ENCODE measurements around the gene RHEB. TPM values are rescaled to one million over a fixed set of nuclear protein-coding genes. Genes with fewer than 3 reads are reported as not detected.

Gene RHEB
- polyA plus RNA-seq, 1 of the 3 experiments (the other 2 are of a cell fraction), result 87.3 TPM

DNA sequence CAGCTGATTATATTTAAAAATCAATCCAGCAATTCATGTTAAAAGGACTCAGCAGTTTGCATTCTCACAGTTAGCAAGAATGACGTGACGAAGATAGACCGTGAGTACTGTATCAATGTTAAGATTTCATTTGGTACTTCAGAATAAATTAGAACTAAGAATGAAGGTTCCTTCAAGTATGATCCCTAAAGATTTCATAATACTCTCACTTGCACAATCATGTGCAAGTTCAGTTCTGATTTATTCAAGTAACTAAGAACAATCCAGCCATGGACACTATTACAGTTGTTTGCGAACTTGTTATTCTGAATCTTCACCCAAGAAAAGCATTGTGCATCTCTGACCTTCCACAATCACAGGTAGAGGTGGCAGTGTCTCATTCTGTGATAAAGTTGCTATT is 7.7 kb downstream of the RHEB start:
- no peaks in the 10 kb centered on the region for H3K36me3 ChIP-seq (replicated peaks in 1 of 2; ENCODE audit: control insufficient read depth in 1 of 2, insufficient read depth in 2 of 2, low read length in 1 of 2)
- no peaks in the 10 kb centered on the region for H3K9me2 ChIP-seq
- no peak overlapping the region for H3K4me2 ChIP-seq
- H3F3A ChIP-seq (replicated peaks; ENCODE audit: insufficient read depth), result peaks cover 4% of the 10 kb centered on the region
- H3K9me3 ChIP-seq, result no peaks in the 10 kb centered on the region
- TF ChIP-seq CHD2 (IDR thresholded peaks at IDR 0.05; ENCODE audit: low read length, partially characterized antibody) (no peak), GABPA (IDR thresholded peaks at IDR 0.05; ENCODE audit: low read depth) (no peak), RFX5 (IDR thresholded peaks at IDR 0.05; ENCODE audit: low read length) (no peak), RXRA (IDR thresholded peaks at IDR 0.05; ENCODE audit: borderline replicate concordance, low read depth) (no peak), NFIC (IDR thresholded peaks at IDR 0.05; ENCODE audit: borderline replicate concordance) (no peak)
- TF ChIP-seq, protein P1, sequence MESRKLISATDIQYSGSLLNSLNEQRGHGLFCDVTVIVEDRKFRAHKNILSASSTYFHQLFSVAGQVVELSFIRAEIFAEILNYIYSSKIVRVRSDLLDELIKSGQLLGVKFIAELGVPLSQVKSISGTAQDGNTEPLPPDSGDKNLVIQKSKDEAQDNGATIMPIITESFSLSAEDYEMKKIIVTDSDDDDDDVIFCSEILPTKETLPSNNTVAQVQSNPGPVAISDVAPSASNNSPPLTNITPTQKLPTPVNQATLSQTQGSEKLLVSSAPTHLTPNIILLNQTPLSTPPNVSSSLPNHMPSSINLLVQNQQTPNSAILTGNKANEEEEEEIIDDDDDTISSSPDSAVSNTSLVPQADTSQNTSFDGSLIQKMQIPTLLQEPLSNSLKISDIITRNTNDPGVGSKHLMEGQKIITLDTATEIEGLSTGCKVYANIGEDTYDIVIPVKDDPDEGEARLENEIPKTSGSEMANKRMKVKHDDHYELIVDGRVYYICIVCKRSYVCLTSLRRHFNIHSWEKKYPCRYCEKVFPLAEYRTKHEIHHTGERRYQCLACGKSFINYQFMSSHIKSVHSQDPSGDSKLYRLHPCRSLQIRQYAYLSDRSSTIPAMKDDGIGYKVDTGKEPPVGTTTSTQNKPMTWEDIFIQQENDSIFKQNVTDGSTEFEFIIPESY (IDR thresholded peaks at IDR 0.05; ENCODE audit: borderline replicate concordance, low read depth), result no peak
- TF ChIP-seq, protein P2, sequence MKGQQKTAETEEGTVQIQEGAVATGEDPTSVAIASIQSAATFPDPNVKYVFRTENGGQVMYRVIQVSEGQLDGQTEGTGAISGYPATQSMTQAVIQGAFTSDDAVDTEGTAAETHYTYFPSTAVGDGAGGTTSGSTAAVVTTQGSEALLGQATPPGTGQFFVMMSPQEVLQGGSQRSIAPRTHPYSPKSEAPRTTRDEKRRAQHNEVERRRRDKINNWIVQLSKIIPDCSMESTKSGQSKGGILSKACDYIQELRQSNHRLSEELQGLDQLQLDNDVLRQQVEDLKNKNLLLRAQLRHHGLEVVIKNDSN (IDR thresholded peaks at IDR 0.05; ENCODE audit: borderline replicate concordance, low read depth), result no peak
- H3K79me2 ChIP-seq (ENCODE audit: insufficient read depth), result peaks cover 100% of the 10 kb centered on the region
- no peak overlapping the region for H3K4me3 ChIP-seq (ENCODE audit: low read depth in 2 of 2, low read length in 1 of 2)
- no peak for DNase-seq
- H3K27ac ChIP-seq (ENCODE audit: low read depth in 2 of 2, low read length in 1 of 2), result no peak overlapping the region
- H4K20me1 ChIP-seq (ENCODE audit: insufficient read depth), result peaks cover 100% of the 10 kb centered on the region
- POLR2A ChIA-PET, result no interaction called here
- no peak overlapping the region for H2AFZ ChIP-seq (ENCODE audit: low read depth)
- 95% methylated on average over 4 of the region's 4 CpGs for WGBS (ENCODE audit: low lambda C conversion rate)
- CTCF ChIA-PET, result interaction anchor here (1.5 kb wide), 1 partner anchor 108 kb away, joined by 3 read pairs; no protein-coding TSS in a partner anchor
- H3K9ac ChIP-seq, result no peak overlapping the region
- peaks cover 6 to 7% of the 10 kb centered on the region in 2 experiments; a peak in 3 of 4 replicates for H3K4me1 ChIP-seq (ENCODE audit: control insufficient read depth in 1 of 2, insufficient read depth in 2 of 2, low read depth in 1 of 2, low read length in 1 of 2)
- H3K27me3 ChIP-seq (ENCODE audit: insufficient read depth), result no peaks in the 10 kb centered on the region

DNA sequence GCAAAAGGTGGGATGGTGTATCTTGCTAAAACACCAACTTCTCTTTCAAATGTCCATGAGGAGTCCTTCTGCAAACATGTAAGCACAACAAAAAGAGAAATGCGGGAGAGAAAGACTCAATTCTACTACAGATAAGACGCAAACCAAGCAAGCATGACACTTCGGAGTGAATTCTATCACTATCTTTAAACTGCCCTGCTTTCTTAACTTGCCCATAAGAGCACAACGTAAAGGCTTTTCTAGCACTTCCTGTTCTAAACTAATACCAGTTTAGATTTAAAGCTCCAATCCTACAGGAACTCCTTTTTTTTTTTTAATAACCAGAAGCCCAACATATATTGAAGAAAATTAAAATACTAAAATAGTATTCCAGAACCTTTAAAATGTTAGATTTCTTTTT is 8.4 kb downstream of the RHEB start:
- Histone ChIP-seq H3K79me2 (ENCODE audit: insufficient read depth) (peaks cover 100% of the 10 kb centered on the region), H3K9me2 (no peaks in the 10 kb centered on the region), H2AFZ (ENCODE audit: low read depth) (no peak overlapping the region), H4K20me1 (ENCODE audit: insufficient read depth) (peaks cover 100% of the 10 kb centered on the region), H3K9me3 (no peaks in the 10 kb centered on the region), H3K4me1 (ENCODE audit: control insufficient read depth in 1 of 2, insufficient read depth in 2 of 2, low read depth in 1 of 2, low read length in 1 of 2) (peaks cover 6 to 11% of the 10 kb centered on the region in 2 experiments; a peak in 3 of 4 replicates), H3K4me2 (no peak overlapping the region), H3K9ac (no peak overlapping the region), H3F3A (replicated peaks; ENCODE audit: insufficient read depth) (peaks cover 4% of the 10 kb centered on the region), H3K27ac (ENCODE audit: low read depth in 2 of 2, low read length in 1 of 2) (no peak overlapping the region), H3K4me3 (ENCODE audit: low read depth in 2 of 2, low read length in 1 of 2) (no peak overlapping the region), H3K27me3 (ENCODE audit: insufficient read depth) (no peaks in the 10 kb centered on the region), H3K36me3 (replicated peaks in 1 of 2; ENCODE audit: control insufficient read depth in 1 of 2, insufficient read depth in 2 of 2, low read length in 1 of 2) (no peaks in the 10 kb centered on the region)
- CTCF ChIA-PET, result interaction anchor here (0.6 to 0.9 kb wide), 2 partner anchors 165 to 244 kb away, joined by 3 read pairs; no protein-coding TSS in a partner anchor
- no peak for DNase-seq
- WGBS (ENCODE audit: low lambda C conversion rate), result 95% methylated on average over 4 of the region's 4 CpGs
- POLR2A ChIA-PET, result no interaction called here
- TF ChIP-seq, protein P2 (IDR thresholded peaks at IDR 0.05; ENCODE audit: borderline replicate concordance, low read depth), result no peak
- TF ChIP-seq, protein P3, sequence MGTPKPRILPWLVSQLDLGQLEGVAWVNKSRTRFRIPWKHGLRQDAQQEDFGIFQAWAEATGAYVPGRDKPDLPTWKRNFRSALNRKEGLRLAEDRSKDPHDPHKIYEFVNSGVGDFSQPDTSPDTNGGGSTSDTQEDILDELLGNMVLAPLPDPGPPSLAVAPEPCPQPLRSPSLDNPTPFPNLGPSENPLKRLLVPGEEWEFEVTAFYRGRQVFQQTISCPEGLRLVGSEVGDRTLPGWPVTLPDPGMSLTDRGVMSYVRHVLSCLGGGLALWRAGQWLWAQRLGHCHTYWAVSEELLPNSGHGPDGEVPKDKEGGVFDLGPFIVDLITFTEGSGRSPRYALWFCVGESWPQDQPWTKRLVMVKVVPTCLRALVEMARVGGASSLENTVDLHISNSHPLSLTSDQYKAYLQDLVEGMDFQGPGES (IDR thresholded peaks at IDR 0.05; ENCODE audit: low read depth, low read length), result no peak
- TF ChIP-seq SMC3 (IDR thresholded peaks at IDR 0.05; ENCODE audit: low read depth, low read length) (no peak), MEF2A (IDR thresholded peaks at IDR 0.05; ENCODE audit: borderline replicate concordance, low read depth) (no peak), GATA2 (CRISPR knock-in tag; IDR thresholded peaks at IDR 0.05) (no peak), JUND (IDR thresholded peaks at IDR 0.05) (no peak), YY1 (IDR thresholded peaks at IDR 0.05; ENCODE audit: low read depth) (no peak), EP300 (IDR thresholded peaks at IDR 0.05; ENCODE audit: borderline replicate concordance in 1 of 2, low read depth in 1 of 2, low read length in 1 of 2) (no peak), EZH2phosphoT487 (IDR thresholded peaks at IDR 0.05; ENCODE audit: borderline replicate concordance, low read depth) (no peak), TCF12 (IDR thresholded peaks at IDR 0.05) (no peak), SIN3A (IDR thresholded peaks at IDR 0.05; ENCODE audit: borderline replicate concordance, low read depth, low read length) (no peak)
- TF ChIP-seq, protein P4, sequence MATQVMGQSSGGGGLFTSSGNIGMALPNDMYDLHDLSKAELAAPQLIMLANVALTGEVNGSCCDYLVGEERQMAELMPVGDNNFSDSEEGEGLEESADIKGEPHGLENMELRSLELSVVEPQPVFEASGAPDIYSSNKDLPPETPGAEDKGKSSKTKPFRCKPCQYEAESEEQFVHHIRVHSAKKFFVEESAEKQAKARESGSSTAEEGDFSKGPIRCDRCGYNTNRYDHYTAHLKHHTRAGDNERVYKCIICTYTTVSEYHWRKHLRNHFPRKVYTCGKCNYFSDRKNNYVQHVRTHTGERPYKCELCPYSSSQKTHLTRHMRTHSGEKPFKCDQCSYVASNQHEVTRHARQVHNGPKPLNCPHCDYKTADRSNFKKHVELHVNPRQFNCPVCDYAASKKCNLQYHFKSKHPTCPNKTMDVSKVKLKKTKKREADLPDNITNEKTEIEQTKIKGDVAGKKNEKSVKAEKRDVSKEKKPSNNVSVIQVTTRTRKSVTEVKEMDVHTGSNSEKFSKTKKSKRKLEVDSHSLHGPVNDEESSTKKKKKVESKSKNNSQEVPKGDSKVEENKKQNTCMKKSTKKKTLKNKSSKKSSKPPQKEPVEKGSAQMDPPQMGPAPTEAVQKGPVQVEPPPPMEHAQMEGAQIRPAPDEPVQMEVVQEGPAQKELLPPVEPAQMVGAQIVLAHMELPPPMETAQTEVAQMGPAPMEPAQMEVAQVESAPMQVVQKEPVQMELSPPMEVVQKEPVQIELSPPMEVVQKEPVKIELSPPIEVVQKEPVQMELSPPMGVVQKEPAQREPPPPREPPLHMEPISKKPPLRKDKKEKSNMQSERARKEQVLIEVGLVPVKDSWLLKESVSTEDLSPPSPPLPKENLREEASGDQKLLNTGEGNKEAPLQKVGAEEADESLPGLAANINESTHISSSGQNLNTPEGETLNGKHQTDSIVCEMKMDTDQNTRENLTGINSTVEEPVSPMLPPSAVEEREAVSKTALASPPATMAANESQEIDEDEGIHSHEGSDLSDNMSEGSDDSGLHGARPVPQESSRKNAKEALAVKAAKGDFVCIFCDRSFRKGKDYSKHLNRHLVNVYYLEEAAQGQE (IDR thresholded peaks at IDR 0.05; ENCODE audit: low read depth, low read length), result no peak
